Measurements from ENCODE around the gene LPAR3. TPM values are rescaled to one million over a fixed set of nuclear protein-coding genes. Genes with fewer than 3 reads are reported as not detected.

LPAR3 gene
- total and polyA plus RNA-seq, 2 of the 4 experiments (the other 2 are of a cell fraction), result 0.09 to 0.18 TPM

DNA sequence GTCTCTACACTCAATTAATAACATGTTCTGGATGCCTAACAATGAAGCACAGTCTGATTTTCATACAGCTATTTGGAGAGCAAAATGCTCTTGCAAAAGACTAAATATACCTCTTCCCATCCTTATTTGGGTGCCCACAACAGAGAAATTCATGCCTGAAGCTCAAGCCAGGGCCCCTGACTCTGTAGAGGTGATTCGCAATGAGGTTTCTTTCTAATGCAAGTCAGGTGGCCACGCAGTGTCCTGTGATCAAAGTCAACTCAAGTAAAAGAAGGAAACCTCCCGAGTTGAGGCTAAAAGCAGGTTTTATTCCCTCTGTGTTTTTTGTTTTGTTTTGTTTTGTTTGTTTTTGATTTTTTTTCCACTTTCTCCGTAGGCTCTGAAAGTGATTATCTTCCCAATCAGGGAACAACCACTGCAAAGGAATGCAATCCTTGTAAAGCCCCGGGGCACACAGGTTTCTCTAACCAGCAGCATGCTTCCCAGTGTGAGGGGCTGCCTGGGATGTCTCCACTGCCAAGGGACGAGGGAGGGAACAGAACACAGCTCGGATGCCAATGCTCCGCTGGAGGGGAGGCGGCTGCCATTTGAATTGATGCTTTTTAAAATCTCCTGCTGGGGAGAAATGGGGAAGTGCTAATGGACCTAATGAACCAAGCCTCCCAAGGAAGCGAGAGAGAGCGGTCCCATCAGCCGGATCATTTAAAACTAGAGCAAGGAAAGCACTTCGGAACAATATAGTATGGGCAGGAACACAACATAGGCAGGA is 128.9 kb downstream of the LPAR3 start:
- DNase-seq, result no peak
- Histone ChIP-seq H2AFZ (replicated peaks; ENCODE audit: low read length, poor library complexity) (no peak overlapping the region), H3K4me3 (ENCODE audit: insufficient read depth, low read depth, low read length) (no peak overlapping the region), H3K9me1 (ENCODE audit: insufficient read depth, low read length) (no peaks in the 10 kb centered on the region; the same call in 1 of the 2 replicates), H2BK120ac (ENCODE audit: low read depth, low read length) (no peak overlapping the region), H3K9me3 (ENCODE audit: control insufficient read depth, insufficient read depth, low read length) (peaks cover 3% of the 10 kb centered on the region; the same call in 1 of the 2 replicates), H3K36me3 (ENCODE audit: control insufficient read depth, insufficient read depth, low read length) (no peaks in the 10 kb centered on the region), H3K18ac (ENCODE audit: low read depth, low read length) (no peak overlapping the region), H3K4me1 (ENCODE audit: control insufficient read depth, insufficient read depth, low read length) (peaks cover 3% of the 10 kb centered on the region), H4K20me1 (ENCODE audit: insufficient read depth, low read length) (no peaks in the 10 kb centered on the region), H3K14ac (replicated peaks; ENCODE audit: low read depth, low read length) (no peak overlapping the region), H3K27me3 (ENCODE audit: control insufficient read depth, insufficient read depth, low read length) (peaks cover 26% of the 10 kb centered on the region), H2AK5ac (ENCODE audit: low read depth, low read length) (no peak overlapping the region), H2BK20ac (ENCODE audit: low read depth, low read length) (no peak overlapping the region), H4K8ac (ENCODE audit: low read depth in 2 of 2, low read length in 2 of 2) (no peak overlapping the region), H3K56ac (ENCODE audit: extremely low read depth, insufficient read depth, low read length) (no peak overlapping the region), H2BK5ac (ENCODE audit: low read depth, low read length, poor library complexity, severe bottlenecking) (no peak overlapping the region), H3K79me1 (ENCODE audit: low read depth in 1 of 2, low read length in 2 of 2) (no peaks in the 10 kb centered on the region), H3K4me2 (ENCODE audit: low read depth, low read length) (no peak overlapping the region), H3K23ac (ENCODE audit: low read depth, low read length) (no peak overlapping the region), H4K91ac (ENCODE audit: insufficient read depth, low read depth, low read length) (no peak overlapping the region), H4K5ac (ENCODE audit: low read depth, low read length) (no peak overlapping the region), H3K27ac (ENCODE audit: insufficient read depth, low read length) (no peak overlapping the region), H3K9ac (ENCODE audit: low read depth, low read length) (no peak overlapping the region), H3K4ac (ENCODE audit: low read depth, low read length) (no peak overlapping the region), H2BK15ac (ENCODE audit: low read depth, low read length) (no peak overlapping the region), H2AK9ac (replicated peaks; ENCODE audit: low read depth, low read length, poor library complexity) (no peak overlapping the region)
- in situ Hi-C loops (cut with MboI; ENCODE audit: low sequenced_read_pairs) (loop anchor here (10.0 to 25.0 kb wide), 2 partner anchors 327 to 629 kb away; no protein-coding TSS in a partner anchor), dilution Hi-C loops (cut with HindIII; ENCODE audit: low sequenced_read_pairs, unreplicated experiment) (no loop called here), intact Hi-C loops (cut with micrococcal nuclease) (no loop called here)
- BruUV-seq (replicated peaks), result no TSS peak
- WGBS, 2 experiments (ENCODE audit: extremely low coverage in 2 of 2, insufficient read length in 1 of 2), result 67% methylated on average over 7 of the region's 13 CpGs; no CpG with 5 or more reads in 1 of the 2 experiments
- ChIA-PET POLR2A (ENCODE audit: unreplicated experiment) (no interaction called here), CTCF (interaction anchor here (2.2 kb wide), 1 partner anchor 8 kb away, joined by 7 read pairs; no protein-coding TSS in a partner anchor)
- TF ChIP-seq BHLHE40 (IDR thresholded peaks at IDR 0.05; ENCODE audit: low read depth, low read length) (no peak), POLR2A (IDR thresholded peaks at IDR 0.05; ENCODE audit: low read depth, low read length) (no peak)
- no peak for ATAC-seq (ENCODE audit: low read depth)

Data from IMR-90 (cell line).